ENCODE results near the gene FANCL.
"Not testable (repeated sequence)": the region's sequence is repeated elsewhere in the genome, so short reads cannot be mapped to it uniquely, and the experiment has no call there.

Gene FANCL

GRCh38 chr2:58215429-58215828 lies 25.7 kb downstream of the FANCL start:
- TF ChIP-seq CTCF (conservative IDR thresholded peaks at IDR 0.05) (no peak), ZFX (IDR thresholded peaks at IDR 0.05) (no peak)
- no peak overlapping the region for H3K27ac ChIP-seq

DNA sequence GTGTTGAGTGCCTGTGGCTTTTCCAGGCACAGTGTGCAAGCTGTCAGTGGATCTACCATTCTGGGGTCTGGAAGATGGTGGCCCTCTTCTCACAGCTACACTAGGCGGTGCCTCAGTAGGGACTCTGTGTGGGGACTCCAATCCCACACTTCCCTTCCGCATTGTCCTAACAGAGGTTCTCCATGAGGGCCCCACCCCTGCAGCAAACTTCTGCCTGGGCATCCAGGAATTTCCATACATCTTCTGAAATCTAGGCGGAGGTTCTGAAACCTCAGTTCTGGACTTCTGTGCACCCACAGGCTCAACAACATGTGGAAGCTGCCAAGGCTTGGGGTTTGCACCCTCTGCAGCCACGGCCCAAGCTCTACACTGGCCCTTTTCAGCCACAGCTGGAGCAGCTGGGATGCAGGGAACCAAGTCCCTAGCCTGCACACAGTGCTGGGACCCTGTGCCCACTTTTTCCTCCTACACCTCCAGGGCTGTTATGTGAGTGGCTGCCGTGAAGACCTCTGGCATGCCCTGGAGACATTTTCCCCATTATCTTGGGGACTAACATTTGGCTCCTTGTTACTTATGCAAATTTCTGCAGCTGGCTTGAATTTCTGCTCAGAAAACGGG lies 30.1 kb downstream of the FANCL start:
- H3K27ac ChIP-seq = not testable (repeated sequence)

DNA sequence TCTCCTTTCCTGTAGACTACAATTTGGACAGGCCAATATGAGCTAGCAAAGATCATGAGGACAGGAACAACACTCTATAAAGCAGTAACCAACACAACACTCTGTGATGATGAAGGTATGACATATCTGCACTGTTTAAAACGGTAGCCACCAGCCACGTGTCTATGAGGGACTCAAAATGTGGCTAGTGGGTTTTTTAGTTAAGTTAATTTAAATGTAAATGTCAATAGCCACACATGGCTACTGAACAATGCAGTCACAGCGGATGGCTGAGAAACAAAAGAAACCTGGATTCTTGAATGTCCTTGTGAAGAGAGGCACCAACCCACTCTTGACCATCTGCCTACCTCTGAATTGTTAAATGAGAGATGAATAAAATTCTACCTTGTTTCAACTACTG lies 33.9 kb downstream of the FANCL start:
- H3K27ac ChIP-seq = no peak overlapping the region
- TF ChIP-seq ZFX (IDR thresholded peaks at IDR 0.05) (no peak), CTCF (conservative IDR thresholded peaks at IDR 0.05) (no peak)

GRCh38 chr2:58206785-58207184 lies 34.3 kb downstream of the FANCL start:
- H3K27ac ChIP-seq = no peak overlapping the region
- no peak for TF ChIP-seq ZFX (IDR thresholded peaks at IDR 0.05)
- no peak for TF ChIP-seq CTCF (conservative IDR thresholded peaks at IDR 0.05)

DNA sequence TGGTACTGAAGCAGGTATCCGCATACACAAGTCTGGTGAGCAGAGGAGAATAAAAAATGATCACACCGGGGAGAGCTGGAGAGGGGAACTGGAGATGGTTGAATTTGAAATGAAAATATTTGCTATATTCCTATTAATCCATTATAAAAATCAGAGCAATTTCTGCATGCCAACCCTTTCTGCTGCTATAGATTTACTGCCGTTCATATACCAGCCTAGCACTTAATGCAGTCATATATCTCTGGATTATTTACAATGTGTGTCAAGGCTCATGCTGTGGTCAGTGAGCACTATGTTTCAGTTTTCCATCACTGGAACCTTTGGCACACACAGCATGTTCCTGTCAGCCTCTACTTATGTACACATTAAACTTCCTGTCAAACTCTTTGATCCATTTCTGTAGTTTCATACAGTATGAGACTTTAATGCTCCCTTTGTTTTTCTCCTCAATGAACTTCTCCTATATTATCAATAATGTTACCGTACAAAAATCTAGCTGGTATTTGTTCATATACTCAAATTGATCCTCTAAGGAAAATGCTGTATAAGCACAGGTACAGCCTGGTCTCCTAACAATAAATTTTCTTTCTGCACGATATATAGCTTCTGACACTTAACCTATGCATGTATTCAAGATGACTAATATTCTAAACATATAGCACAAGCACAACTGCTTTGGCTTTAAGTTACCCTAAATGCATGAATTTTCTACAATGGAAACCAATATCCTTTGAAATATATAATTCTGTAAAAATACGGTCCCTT lies 36.7 kb downstream of the FANCL start:
- TF ChIP-seq CTCF (conservative IDR thresholded peaks at IDR 0.05) (no peak), ZFX (IDR thresholded peaks at IDR 0.05) (no peak)
- no peak overlapping the region for H3K27ac ChIP-seq

DNA sequence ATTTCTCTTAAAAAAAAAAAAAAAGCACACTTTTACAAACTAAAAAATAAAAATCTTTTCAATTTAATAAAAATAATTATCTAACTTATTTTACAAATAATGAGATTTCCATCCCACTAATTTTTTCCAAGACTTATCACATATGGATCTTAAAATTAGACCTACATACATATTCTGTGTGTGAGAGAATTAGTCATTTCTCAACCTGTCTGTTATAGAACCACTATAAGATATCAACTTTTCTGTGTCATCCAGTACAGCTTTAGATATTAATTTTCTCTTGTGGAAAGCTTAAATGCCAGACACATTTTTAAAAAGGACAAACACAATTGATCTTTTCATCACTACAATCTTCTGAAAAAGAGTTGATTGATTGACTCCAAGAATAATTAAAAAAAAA lies 38.1 kb downstream of the FANCL start:
- no peak overlapping the region for H3K27ac ChIP-seq
- TF ChIP-seq CTCF (conservative IDR thresholded peaks at IDR 0.05) (no peak), ZFX (IDR thresholded peaks at IDR 0.05) (no peak)

DNA sequence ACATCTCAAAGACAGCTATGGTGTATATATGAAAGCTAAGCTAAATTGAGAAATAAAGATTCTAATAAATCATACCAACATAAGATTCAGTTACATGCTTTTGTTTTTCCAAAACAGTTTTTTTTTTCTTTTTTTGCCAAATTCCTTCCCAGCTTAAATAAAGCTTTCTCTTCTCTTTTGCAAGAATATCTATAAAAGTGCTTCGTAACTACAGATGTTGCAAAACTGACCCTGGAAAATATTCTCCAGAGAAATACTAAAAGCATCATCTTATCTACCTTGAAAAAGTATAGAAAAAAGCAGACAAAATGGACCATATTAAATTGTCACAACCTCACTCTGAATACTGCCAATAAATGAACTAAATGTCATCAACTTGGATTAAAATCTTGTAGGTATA lies 38.7 kb downstream of the FANCL start:
- no peak overlapping the region for H3K27ac ChIP-seq
- no peak for TF ChIP-seq ZFX (IDR thresholded peaks at IDR 0.05)
- TF ChIP-seq CTCF (conservative IDR thresholded peaks at IDR 0.05) = no peak

DNA sequence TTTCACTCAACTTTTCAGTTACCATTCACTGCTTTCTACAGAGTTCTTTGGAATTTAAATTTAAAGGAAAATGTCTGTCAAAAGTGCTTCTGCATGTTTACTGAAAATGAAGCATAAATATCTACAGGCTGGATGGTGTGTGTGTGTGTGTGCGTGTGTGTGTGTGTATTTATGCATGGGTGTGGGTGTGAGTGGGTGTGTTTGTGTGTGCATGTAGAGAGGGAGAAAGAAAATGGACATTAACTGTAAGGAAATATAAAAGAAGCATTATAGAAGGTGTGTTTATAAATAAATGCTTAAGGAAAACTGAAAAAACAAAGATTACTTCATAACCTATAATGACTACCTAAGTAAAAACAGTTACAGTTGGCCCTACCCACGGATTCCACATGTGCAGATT lies 43.2 kb downstream of the FANCL start:
- H3K27ac ChIP-seq = no peak overlapping the region
- TF ChIP-seq CTCF (conservative IDR thresholded peaks at IDR 0.05) (no peak), ZFX (IDR thresholded peaks at IDR 0.05) (no peak)

All from C4-2B (cell line).